GM10266 (cell line): Measurements from ENCODE around the gene ABCF3.
A peak's percentile ranks its signal among the peaks of the same experiment; 100 is the strongest.

Experiments used
- DNase-seq: peaks from one replicate; pipeline ENCODE4 v3.0.0; 2012; ENCODE audit errors: extremely low spot score
- TF ChIP-seq, protein P1 (sequence below): IDR thresholded peaks from 2 replicates; pipeline ENCODE4 v1.5.1; 2012; ENCODE audit warnings: mild to moderate bottlenecking, low read depth; ENCODE audit not compliant: control insufficient read depth, insufficient read depth; ENCODE audit errors: missing control alignments

Gene ABCF3

DNA sequence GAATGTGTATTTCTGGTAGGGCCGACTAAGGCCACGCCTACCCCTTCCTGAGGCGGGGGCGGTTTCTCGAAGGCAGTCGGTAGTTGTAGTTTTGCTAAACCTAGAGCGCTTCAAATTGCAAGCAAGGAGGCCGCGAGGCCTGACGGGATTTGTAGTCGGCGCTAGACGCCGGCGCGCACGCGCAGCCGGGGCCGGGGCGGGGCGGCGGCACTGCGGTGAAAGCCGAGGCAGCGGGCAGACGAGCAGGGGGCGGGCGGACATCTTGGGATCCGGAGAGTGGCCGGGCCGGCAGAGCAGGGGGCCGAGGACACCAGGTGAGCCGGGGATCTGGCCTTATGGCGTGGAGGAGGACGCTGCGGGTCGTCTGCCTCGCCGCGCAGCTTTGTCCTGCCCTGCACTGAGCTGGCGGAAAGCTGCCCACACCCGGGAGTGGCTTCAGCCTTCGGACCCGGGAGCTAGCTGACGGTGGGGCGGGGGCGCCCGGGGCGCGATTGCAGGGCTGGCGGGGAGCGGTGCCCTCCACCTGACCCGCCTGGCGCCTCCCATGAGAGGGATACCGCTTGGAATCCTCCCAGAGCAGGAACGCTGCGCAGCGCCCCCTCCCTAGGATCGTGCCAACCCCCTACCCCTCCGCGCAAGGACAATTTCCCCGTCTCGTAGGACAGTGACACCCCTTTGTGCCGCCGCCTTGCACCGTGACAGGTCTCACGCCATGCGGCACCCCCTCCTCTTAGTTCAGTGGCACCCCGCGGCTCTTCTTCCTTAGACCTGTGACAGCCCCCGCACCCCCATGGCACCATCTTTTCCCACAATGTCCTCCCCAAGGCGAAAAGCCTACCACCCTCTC is 11.1 kb upstream of the ABCF3 start, which contains the start of gene AP2M1:
Gene AP2M1 (plus strand): TSS at position 210 of the 847 bp plus-strand sequence. CDS start 2,139 bp downstream, outside the sequence.
- DNase-seq = peak; percentile 100
- TF ChIP-seq, protein P1, sequence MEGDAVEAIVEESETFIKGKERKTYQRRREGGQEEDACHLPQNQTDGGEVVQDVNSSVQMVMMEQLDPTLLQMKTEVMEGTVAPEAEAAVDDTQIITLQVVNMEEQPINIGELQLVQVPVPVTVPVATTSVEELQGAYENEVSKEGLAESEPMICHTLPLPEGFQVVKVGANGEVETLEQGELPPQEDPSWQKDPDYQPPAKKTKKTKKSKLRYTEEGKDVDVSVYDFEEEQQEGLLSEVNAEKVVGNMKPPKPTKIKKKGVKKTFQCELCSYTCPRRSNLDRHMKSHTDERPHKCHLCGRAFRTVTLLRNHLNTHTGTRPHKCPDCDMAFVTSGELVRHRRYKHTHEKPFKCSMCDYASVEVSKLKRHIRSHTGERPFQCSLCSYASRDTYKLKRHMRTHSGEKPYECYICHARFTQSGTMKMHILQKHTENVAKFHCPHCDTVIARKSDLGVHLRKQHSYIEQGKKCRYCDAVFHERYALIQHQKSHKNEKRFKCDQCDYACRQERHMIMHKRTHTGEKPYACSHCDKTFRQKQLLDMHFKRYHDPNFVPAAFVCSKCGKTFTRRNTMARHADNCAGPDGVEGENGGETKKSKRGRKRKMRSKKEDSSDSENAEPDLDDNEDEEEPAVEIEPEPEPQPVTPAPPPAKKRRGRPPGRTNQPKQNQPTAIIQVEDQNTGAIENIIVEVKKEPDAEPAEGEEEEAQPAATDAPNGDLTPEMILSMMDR = peak; percentile 17

GRCh38 chr3:184175506-184175905 is 10.5 kb upstream of the ABCF3 start:
- TF ChIP-seq, protein P1 = no peak
- DNase-seq = no peak

- TF ChIP-seq, protein P1 = no peak
- no peak for DNase-seq
Observed at GRCh38 chr3:184175981-184176376, 10.0 kb upstream of the ABCF3 start.

DNA sequence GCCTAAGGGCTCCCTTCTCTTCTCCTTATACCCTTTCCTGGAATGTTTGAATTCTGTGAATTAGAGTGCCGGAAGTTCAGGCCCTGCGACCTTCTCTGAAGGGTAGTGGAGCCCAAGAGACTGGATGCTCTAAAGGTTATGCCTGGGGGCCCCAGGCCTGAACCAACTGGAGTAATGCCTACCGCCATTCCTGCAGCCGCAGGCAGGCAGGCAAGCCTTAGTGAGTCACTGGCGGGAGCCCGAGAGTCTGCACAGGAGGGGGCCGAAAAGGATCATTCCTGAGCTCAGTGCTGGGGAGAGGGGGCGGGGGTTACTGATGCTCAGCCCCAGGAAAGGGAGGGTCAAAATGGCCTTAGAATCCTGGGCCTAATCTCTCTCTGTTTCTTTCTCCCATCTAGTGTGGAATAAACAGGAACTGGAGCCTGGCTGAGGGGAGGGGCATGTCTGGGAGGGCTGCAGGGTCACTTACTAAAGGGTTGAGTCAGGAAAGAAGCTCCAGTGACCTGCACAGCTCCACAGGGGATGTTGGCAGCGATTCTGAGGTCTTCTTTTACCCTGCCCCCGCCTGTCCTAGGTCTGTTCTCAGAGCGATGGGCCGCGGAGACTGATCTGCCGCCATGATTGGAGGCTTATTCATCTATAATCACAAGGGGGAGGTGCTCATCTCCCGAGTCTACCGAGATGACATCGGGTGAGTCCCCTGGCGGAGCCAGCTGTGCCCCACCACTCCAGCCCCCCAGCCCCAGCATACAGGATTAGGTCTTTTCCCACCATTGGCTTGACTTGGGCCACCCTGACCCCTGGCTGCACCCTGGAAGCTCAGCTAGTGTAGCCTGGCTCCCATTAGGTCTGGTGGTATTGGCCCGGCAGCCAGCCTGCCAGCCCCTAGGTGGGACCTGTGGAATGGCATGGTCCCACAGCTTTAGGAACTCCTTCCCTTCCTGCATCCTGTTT is 9.3 kb upstream of the ABCF3 start:
- no peak for DNase-seq
- TF ChIP-seq, protein P1 = no peak

GRCh38 chr3:184177331-184177731 is 8.7 kb upstream of the ABCF3 start:
- TF ChIP-seq, protein P1 = no peak
- DNase-seq = no peak

DNA sequence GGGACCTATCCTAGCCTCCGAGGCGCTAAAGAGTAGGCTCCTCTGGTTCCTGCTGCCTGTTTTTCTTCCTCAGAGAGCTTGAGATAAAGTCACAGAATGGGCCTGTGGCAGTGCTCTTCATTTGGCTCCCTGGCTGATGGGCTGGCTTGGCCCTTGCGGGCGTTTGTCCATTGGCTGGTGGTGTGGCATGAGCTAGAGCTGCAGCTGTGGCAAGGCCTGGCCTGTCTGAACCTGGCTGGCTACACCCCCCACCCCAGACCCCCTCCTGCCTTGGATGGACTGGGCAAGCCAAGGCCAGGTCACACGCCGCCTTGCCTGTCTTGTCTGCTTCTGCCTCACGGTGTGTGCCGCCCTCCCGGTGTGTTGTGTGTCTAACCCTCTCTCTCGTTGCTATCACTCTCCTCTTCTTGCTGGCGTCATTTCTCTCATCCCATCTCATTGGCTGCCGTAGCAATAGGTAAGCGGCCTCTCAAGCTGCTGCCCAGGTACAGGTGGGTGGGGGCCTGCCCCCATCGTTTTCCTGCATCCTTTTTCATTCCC is 8.2 kb upstream of the ABCF3 start:
- DNase-seq = no peak
- TF ChIP-seq, protein P1 = no peak
